ENCODE data around the gene RSBN1L.
"Not testable (repeated sequence)": the region's sequence is repeated elsewhere in the genome, so short reads cannot be mapped to it uniquely, and the experiment has no call there.

DNA sequence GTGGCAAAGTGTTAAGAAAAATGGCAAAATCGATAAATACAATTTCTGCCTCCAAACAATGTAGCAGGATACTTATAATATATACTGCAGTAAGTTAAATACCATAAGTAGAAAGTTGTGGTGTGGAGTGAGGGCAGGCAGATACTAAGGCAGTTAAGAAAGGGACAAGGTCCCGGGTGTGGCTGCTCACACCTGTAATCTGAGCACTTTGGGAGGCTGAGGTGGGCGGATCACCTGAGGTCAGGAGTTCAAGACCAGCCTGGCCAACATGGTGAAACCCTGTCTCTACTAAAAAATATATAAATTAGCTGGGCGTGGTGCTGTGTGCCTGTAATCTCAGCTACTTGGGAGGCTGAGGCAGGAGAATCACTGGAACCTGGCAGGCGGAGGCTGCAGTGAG, 21.3 kb downstream of the RSBN1L start:
- not testable (repeated sequence) for TF ChIP-seq EZH2 (IDR thresholded peaks at IDR 0.05); POLR2AphosphoS5 (IDR thresholded peaks at IDR 0.05; ENCODE audit: borderline replicate concordance, low read depth, low read length)

Measured in SK-N-MC (cell line).